ENCODE results near the gene CACNA1C. TPM values are rescaled to one million over a fixed set of nuclear protein-coding genes. Genes with fewer than 3 reads are reported as not detected.

Gene CACNA1C
- total RNA-seq, 1 experiment from 2014 or later, result not detected

- Histone ChIP-seq H2AFZ (no peak overlapping the region), H3K79me2 (ENCODE audit: low read depth) (no peaks in the 10 kb centered on the region), H3K9me2 (ENCODE audit: insufficient read depth) (no peaks in the 10 kb centered on the region), H3K27me3 (ENCODE audit: insufficient read depth, low read depth) (peaks cover 40% of the 10 kb centered on the region), H3K36me3 (ENCODE audit: low read depth) (no peaks in the 10 kb centered on the region), H3K4me3 (no peak overlapping the region), H3K4me1 (replicated peaks; ENCODE audit: insufficient read depth) (no peaks in the 10 kb centered on the region), H3F3A (ENCODE audit: insufficient read depth, low read depth) (no peaks in the 10 kb centered on the region), H3K9me3 (ENCODE audit: insufficient read depth, low read depth) (no peaks in the 10 kb centered on the region), H4K20me1 (ENCODE audit: insufficient read depth) (no peaks in the 10 kb centered on the region), H3K27ac (no peak overlapping the region), H3K4me2 (no peak overlapping the region)
- no peak for DNase-seq
- intact Hi-C loops (cut with micrococcal nuclease; ENCODE audit: unreplicated experiment), result no loop called here
- no TSS peak for BruUV-seq (replicated peaks)
- POLR2A ChIA-PET (ENCODE audit: unreplicated experiment), result no interaction called here
- no peak for TF ChIP-seq EZH2 (IDR thresholded peaks at IDR 0.05; ENCODE audit: low read depth)
- no peak for TF ChIP-seq CTCF (conservative IDR thresholded peaks at IDR 0.05)
- CTCF ChIA-PET, result no interaction called here
These were observed 39.7 kb upstream of the CACNA1C start for GRCh38 chr12:2013086-2013485.

- Histone ChIP-seq H3K4me2 (no peak overlapping the region), H3K36me3 (ENCODE audit: low read depth) (no peaks in the 10 kb centered on the region), H4K20me1 (ENCODE audit: insufficient read depth) (no peaks in the 10 kb centered on the region), H3K4me1 (replicated peaks; ENCODE audit: insufficient read depth) (no peaks in the 10 kb centered on the region), H3K9me2 (ENCODE audit: insufficient read depth) (no peaks in the 10 kb centered on the region), H3F3A (ENCODE audit: insufficient read depth, low read depth) (no peaks in the 10 kb centered on the region), H3K27ac (no peak overlapping the region), H3K9me3 (ENCODE audit: insufficient read depth, low read depth) (no peaks in the 10 kb centered on the region), H3K4me3 (no peak overlapping the region), H3K79me2 (ENCODE audit: low read depth) (no peaks in the 10 kb centered on the region), H2AFZ (no peak overlapping the region), H3K27me3 (ENCODE audit: insufficient read depth, low read depth) (peaks cover 45% of the 10 kb centered on the region)
- intact Hi-C loops (cut with micrococcal nuclease; ENCODE audit: unreplicated experiment), result no loop called here
- CTCF ChIA-PET, result no interaction called here
- DNase-seq, result no peak
- POLR2A ChIA-PET (ENCODE audit: unreplicated experiment), result no interaction called here
- no TSS peak for BruUV-seq (replicated peaks)
- TF ChIP-seq EZH2 (IDR thresholded peaks at IDR 0.05; ENCODE audit: low read depth), result no peak
- no peak for TF ChIP-seq CTCF (conservative IDR thresholded peaks at IDR 0.05)
These were observed 39.1 kb upstream of the CACNA1C start for GRCh38 chr12:2013527-2014223.

- no peaks in the 10 kb centered on the region for H3K79me2 ChIP-seq (ENCODE audit: low read depth)
- H3K9me2 ChIP-seq (ENCODE audit: insufficient read depth), result no peaks in the 10 kb centered on the region
- no peak for TF ChIP-seq EZH2 (IDR thresholded peaks at IDR 0.05; ENCODE audit: low read depth)
- no peaks in the 10 kb centered on the region for H3F3A ChIP-seq (ENCODE audit: insufficient read depth, low read depth)
- CTCF ChIA-PET, result no interaction called here
- no peak for DNase-seq
- H4K20me1 ChIP-seq (ENCODE audit: insufficient read depth), result no peaks in the 10 kb centered on the region
- no peak overlapping the region for H2AFZ ChIP-seq
- no peaks in the 10 kb centered on the region for H3K4me1 ChIP-seq (replicated peaks; ENCODE audit: insufficient read depth)
- H3K4me3 ChIP-seq, result no peak overlapping the region
- peaks cover 45% of the 10 kb centered on the region for H3K27me3 ChIP-seq (ENCODE audit: insufficient read depth, low read depth)
- no peaks in the 10 kb centered on the region for H3K36me3 ChIP-seq (ENCODE audit: low read depth)
- no TSS peak for BruUV-seq (replicated peaks)
- no peak overlapping the region for H3K4me2 ChIP-seq
- no peaks in the 10 kb centered on the region for H3K9me3 ChIP-seq (ENCODE audit: insufficient read depth, low read depth)
- no peak overlapping the region for H3K27ac ChIP-seq
- intact Hi-C loops (cut with micrococcal nuclease; ENCODE audit: unreplicated experiment), result no loop called here
- POLR2A ChIA-PET (ENCODE audit: unreplicated experiment), result no interaction called here
These were observed 38.6 kb upstream of the CACNA1C start for GRCh38 chr12:2014231-2014630.

Data from PC-9 (cell line).